ENCODE results near the gene PSMB10. TPM values are rescaled to one million over a fixed set of nuclear protein-coding genes. Genes with fewer than 3 reads are reported as not detected.

PSMB10 gene
- total and polyA plus RNA-seq, 2 experiments from 2014 or later = 26.7 to 53.2 TPM

DNA sequence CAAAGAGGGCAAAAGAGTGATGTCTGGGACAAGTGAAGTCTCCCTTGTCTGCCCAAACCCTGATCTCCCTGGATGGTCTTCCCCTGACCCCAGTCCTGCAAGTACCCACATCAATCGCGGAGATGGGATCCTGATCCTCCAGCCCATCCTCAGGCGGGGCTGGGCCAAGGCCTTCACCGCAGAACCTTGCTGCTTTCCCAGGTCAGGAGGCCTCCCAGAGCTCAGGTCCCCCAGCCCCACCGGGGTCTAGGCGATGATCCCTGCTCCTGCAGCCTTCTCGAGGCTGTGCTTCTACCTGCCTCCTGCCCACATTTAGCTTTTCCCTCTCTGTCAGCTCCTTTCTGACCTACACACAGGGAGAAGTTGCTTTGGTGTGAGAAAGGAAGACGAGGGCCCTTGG, 25.5 kb upstream of the PSMB10 start:
- Histone ChIP-seq H3K36me3 (peaks cover 11% of the 10 kb centered on the region), H3K9me3 (ENCODE audit: low read depth) (no peaks in the 10 kb centered on the region), H3K27me3 (no peaks in the 10 kb centered on the region), H3K4me1 (ENCODE audit: low read depth) (peaks cover 7% of the 10 kb centered on the region), H3K27ac (no peak overlapping the region), H3K4me3 (no peak overlapping the region)
- DNase-seq (ENCODE audit: low read depth in 1 of 2, low spot score in 1 of 2) = no peak
- TF ChIP-seq, protein P1, sequence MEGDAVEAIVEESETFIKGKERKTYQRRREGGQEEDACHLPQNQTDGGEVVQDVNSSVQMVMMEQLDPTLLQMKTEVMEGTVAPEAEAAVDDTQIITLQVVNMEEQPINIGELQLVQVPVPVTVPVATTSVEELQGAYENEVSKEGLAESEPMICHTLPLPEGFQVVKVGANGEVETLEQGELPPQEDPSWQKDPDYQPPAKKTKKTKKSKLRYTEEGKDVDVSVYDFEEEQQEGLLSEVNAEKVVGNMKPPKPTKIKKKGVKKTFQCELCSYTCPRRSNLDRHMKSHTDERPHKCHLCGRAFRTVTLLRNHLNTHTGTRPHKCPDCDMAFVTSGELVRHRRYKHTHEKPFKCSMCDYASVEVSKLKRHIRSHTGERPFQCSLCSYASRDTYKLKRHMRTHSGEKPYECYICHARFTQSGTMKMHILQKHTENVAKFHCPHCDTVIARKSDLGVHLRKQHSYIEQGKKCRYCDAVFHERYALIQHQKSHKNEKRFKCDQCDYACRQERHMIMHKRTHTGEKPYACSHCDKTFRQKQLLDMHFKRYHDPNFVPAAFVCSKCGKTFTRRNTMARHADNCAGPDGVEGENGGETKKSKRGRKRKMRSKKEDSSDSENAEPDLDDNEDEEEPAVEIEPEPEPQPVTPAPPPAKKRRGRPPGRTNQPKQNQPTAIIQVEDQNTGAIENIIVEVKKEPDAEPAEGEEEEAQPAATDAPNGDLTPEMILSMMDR (IDR thresholded peaks at IDR 0.05; ENCODE audit: low read depth, low read length) = no peak

DNA sequence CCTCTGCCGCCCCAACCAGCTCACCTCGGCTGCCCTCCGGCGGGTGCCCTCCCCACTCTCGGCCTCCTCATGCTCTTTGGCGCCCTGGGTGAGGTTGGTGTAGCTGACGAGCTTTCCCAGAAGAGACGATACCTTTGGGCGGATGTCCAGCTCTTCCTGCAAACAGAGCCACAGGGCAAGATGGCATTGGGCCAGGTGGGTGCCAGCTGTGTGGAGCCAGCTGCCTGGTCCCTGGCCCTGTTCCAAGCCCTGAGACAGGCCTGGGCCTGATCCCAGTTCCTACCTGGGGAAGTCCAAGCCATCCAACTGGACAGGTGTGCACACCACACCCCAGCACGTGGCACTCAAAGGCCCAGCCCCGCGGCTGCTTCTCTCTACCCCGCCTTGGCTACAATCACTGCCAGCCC, 24.9 kb upstream of the PSMB10 start:
- no peaks in the 10 kb centered on the region for H3K9me3 ChIP-seq (ENCODE audit: low read depth)
- H3K36me3 ChIP-seq = peaks cover 11% of the 10 kb centered on the region
- H3K27me3 ChIP-seq = no peaks in the 10 kb centered on the region
- no peak overlapping the region for H3K27ac ChIP-seq
- no peak for DNase-seq (ENCODE audit: low read depth in 1 of 2, low spot score in 1 of 2)
- H3K4me1 ChIP-seq (ENCODE audit: low read depth) = peaks cover 7% of the 10 kb centered on the region
- TF ChIP-seq, protein P1 (IDR thresholded peaks at IDR 0.05; ENCODE audit: low read depth, low read length) = no peak
- H3K4me3 ChIP-seq = no peak overlapping the region

DNA sequence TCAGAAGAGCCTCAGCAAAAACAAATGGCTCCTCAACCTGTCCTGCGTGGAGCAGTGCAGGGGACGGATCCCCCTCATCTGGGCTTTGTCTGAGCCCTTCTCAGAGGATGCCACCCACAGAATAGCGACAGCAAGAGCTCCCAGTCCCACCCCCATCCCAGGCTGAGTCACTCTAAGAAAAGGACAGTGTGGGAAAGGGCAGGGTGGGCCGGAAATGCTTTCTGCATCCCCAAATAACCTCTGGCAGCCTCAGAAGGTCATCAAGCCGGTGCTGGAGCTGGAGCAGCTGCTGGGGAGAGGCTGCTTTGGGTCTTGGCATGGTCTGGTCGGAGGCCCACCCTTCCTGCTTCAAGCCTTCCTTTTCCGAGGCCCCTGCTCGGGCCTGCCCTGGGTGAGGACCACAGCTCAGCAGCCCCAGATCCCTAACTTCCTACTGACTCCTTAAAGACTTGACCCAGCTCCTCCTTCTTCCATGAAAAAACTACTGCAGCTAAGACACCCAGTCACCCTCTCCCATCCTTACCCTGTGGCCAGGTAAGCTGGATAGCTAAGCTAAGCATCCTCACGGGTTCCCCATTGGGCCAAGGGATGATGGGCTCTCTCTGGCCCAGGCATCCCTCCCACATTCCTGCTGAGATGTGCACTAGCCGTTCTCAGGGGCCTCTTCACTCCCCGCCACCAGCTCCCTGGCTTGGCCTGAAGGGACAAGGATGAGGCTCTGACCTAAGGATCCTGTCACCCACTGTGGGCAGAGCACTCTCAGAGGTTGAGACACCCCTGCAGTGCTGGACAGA, 23.1 kb upstream of the PSMB10 start:
- TF ChIP-seq, protein P1 (IDR thresholded peaks at IDR 0.05; ENCODE audit: low read depth, low read length) = no peak
- no peaks in the 10 kb centered on the region for H3K4me1 ChIP-seq (ENCODE audit: low read depth)
- no peaks in the 10 kb centered on the region for H3K9me3 ChIP-seq (ENCODE audit: low read depth)
- DNase-seq (ENCODE audit: low read depth in 1 of 2, low spot score in 1 of 2) = peak in 1 of 2 donors; percentile 53
- peaks cover 11% of the 10 kb centered on the region for H3K36me3 ChIP-seq
- H3K4me3 ChIP-seq = no peak overlapping the region
- no peak overlapping the region for H3K27ac ChIP-seq
- H3K27me3 ChIP-seq = no peaks in the 10 kb centered on the region

DNA sequence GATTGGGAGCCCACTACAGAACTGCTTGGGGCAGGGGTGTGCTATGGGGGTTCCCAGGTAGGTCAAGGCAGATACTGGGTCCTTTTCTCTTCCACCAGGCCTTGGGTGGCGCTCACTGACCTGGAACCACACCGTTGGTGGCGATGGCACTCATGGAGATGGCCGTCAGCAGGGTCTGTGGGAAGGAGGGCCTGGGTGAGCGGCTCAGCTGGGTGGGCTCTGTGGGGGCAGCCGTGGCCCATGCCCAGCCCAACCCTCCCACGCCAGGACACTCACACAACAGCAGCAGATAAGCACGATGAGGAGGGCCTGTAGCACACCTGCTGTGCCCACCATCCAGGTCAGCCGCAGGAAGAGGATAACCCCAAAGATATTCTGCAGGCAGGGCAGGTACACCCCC, 21.0 kb upstream of the PSMB10 start:
- Histone ChIP-seq H3K27ac (no peak overlapping the region), H3K4me3 (no peak overlapping the region), H3K4me1 (ENCODE audit: low read depth) (no peaks in the 10 kb centered on the region), H3K27me3 (no peaks in the 10 kb centered on the region), H3K36me3 (peaks cover 17% of the 10 kb centered on the region), H3K9me3 (ENCODE audit: low read depth) (no peaks in the 10 kb centered on the region)
- DNase-seq (ENCODE audit: low read depth in 1 of 2, low spot score in 1 of 2) = no peak
- TF ChIP-seq, protein P1 (IDR thresholded peaks at IDR 0.05; ENCODE audit: low read depth, low read length) = no peak

DNA sequence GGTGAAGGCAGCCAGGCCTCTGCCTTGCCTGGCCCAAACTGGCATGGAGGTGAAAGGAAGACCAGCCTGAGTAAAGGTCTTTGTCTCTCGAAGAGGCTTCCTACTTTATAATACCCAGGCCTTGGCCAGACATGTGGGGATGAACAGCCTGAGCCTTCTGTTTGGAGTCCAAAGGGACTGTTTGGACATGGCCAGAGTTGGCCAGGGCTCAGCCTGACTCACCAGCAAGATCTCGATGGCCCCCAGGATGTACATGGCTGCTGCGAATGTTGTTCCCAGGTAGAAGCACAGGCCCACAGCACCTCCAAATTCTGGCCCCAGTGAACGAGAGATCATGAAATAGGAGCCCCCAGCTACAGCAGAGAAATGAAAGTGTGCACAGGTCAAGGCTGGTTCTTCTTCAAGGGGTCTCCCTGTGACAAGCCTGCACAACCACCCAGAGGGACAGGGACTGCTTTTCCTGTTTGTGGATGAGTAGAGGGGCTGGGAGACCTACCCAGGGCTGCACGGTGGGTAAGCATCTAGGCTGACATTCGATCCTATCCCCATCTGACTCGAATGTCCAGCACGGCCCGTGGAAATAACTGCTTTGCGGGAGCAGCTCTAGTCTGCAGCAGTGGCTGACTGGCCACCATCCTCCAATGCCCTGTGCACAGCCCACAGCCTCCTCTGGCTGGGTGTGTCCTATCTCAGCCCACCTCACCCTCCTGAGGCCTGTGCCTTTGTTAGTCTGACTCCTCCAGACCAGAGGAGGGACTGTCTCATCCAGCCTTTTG, 18.0 kb upstream of the PSMB10 start:
- H3K36me3 ChIP-seq = peaks cover 29% of the 10 kb centered on the region
- H3K27ac ChIP-seq = no peak overlapping the region
- H3K4me1 ChIP-seq (ENCODE audit: low read depth) = no peaks in the 10 kb centered on the region
- H3K4me3 ChIP-seq = no peak overlapping the region
- TF ChIP-seq, protein P1 (IDR thresholded peaks at IDR 0.05; ENCODE audit: low read depth, low read length) = no peak
- no peaks in the 10 kb centered on the region for H3K9me3 ChIP-seq (ENCODE audit: low read depth)
- no peaks in the 10 kb centered on the region for H3K27me3 ChIP-seq
- no peak for DNase-seq (ENCODE audit: low read depth in 1 of 2, low spot score in 1 of 2)
